HFFc6 (cell line): ENCODE measurements around the gene CTDSP2. TPM values are rescaled to one million over a fixed set of nuclear protein-coding genes. Genes with fewer than 3 reads are reported as not detected.

Experiments used
- DNase-seq: peaks from one replicate; pipeline ENCODE4 v3.0.0-alpha.2; 2018
- H3K27ac Mint-ChIP-seq: 2 replicates; pipeline ENCODE4 v1.8.0; 2020; ENCODE audit warnings: mild to moderate bottlenecking, mixed read lengths
- H3K27me3 Mint-ChIP-seq: 2 replicates; pipeline ENCODE4 v1.8.0; 2021; ENCODE audit warnings: mild to moderate bottlenecking, moderate library complexity, mixed read lengths; ENCODE audit not compliant: insufficient read depth
- H3K36me3 Mint-ChIP-seq: 2 replicates; pipeline ENCODE4 v1.8.0; 2021; ENCODE audit warnings: low read depth, mixed read lengths
- H3K4me1 Mint-ChIP-seq: 2 replicates; pipeline ENCODE4 v1.8.0; 2020; ENCODE audit warnings: low read depth, mixed read lengths
- H3K4me3 Mint-ChIP-seq: 2 replicates; pipeline ENCODE4 v1.8.0; 2020; ENCODE audit warnings: mild to moderate bottlenecking, moderate library complexity, mixed read lengths
- H3K9me3 Mint-ChIP-seq: 2 replicates; pipeline ENCODE4 v1.8.0; 2020; ENCODE audit warnings: mild to moderate bottlenecking, mixed read lengths
- total RNA-seq, 6 experiments: library from RNA; stranded (reverse); fragmentation: NEBNext Ultra II Directional; extraction: Animal tissue kit (Norgen Biotek cat#: 25700); gene quantifications; 2 replicates in 1 of 6; 3 replicates in 5 of 6; pipeline ENCODE4 v1.2.3, GENCODE V29; 2021
- TF ChIP-seq, protein P1 (sequence below): fragments of 200-600 bp; sonication (generic); IDR thresholded peaks from 2 replicates; pipeline ENCODE4 v1.5.0; 2021; ENCODE audit warnings: antibody characterized with exemption, mild to moderate bottlenecking

The CTDSP2 gene
- total RNA-seq, 6 experiments from 2014 or later, result 99.2 to 128 (median 111) TPM

DNA sequence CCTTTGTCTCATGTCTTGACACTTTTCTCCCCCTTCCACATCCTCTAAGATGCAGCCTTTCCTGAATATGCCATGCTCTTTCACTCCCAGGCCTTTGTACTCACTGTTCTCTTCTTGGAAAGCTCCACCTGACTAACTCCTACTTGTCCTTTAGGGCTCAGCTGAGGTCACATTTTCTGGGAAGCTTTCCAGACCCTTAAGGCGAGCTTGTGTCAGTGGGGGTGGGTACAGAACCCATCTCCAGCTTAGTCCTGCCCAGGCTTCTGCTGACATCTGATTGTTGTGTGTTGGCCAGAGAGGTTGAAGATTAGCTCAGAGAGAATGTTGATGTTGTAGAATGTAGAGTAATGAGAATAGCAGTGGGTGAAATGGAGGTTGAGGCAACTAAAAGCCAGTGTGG is 66.8 kb downstream of the CTDSP2 start:
- Mint-ChIP-seq H3K27me3 (peaks cover 2% of the 10 kb centered on the region; the same call in 1 of the 2 replicates), H3K36me3 (peaks cover 26% of the 10 kb centered on the region), H3K4me1 (peaks cover 22% of the 10 kb centered on the region), H3K27ac (peak overlapping the region; percentile 17; the same call in 1 of the 2 replicates), H3K4me3 (no peak overlapping the region), H3K9me3 (no peaks in the 10 kb centered on the region)
- DNase-seq, result peak; percentile 20
- TF ChIP-seq, protein P1, sequence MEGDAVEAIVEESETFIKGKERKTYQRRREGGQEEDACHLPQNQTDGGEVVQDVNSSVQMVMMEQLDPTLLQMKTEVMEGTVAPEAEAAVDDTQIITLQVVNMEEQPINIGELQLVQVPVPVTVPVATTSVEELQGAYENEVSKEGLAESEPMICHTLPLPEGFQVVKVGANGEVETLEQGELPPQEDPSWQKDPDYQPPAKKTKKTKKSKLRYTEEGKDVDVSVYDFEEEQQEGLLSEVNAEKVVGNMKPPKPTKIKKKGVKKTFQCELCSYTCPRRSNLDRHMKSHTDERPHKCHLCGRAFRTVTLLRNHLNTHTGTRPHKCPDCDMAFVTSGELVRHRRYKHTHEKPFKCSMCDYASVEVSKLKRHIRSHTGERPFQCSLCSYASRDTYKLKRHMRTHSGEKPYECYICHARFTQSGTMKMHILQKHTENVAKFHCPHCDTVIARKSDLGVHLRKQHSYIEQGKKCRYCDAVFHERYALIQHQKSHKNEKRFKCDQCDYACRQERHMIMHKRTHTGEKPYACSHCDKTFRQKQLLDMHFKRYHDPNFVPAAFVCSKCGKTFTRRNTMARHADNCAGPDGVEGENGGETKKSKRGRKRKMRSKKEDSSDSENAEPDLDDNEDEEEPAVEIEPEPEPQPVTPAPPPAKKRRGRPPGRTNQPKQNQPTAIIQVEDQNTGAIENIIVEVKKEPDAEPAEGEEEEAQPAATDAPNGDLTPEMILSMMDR, result no peak

DNA sequence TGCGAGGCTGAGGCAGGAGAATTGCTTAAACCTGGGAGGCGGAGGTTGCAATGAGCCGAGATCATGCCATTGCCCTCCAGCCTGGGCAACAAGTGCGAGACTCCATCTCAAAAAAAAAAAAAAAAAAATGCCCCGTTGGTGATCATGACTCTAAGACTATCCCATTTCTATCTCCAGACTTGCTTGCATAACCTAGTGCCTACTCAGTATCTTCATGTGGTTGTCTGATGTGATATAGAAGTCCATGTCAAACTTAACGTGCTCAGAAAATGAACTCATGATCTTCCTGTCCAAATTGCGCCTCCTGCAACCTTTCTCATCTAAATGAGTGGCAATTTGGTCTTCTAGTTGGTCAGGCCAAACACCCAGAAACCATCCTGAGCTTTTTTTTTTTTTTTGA is 68.6 kb downstream of the CTDSP2 start:
- H3K9me3 Mint-ChIP-seq, result no peaks in the 10 kb centered on the region
- H3K4me1 Mint-ChIP-seq, result peaks cover 29% of the 10 kb centered on the region
- DNase-seq, result no peak
- TF ChIP-seq, protein P1, result no peak
- H3K27me3 Mint-ChIP-seq, result peaks cover 3% of the 10 kb centered on the region; the same call in 1 of the 2 replicates
- H3K36me3 Mint-ChIP-seq, result peaks cover 22% of the 10 kb centered on the region
- no peak overlapping the region for H3K4me3 Mint-ChIP-seq
- H3K27ac Mint-ChIP-seq, result no peak overlapping the region

DNA sequence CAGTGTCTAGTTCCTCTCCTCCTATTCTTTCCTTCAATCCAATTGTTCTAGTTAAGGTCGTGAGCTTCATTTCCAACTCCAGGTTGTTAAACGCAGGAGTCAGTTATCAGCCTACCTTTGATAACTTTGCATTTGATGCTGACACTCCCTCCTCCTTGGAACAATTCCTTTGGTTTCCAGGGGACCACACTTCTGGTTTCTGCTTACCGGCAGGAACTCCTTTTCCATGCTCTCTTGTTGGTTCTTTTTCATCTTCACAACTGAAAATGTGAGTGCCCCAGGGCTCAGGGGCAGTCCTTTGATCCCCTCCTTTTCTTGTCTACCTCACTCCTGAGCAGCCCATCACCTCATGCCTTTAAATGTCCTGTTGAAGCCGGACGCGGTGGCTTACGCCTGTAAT is 69.2 kb downstream of the CTDSP2 start:
- TF ChIP-seq, protein P1, result no peak
- Mint-ChIP-seq H3K27me3 (peaks cover 4% of the 10 kb centered on the region; the same call in 1 of the 2 replicates), H3K9me3 (no peaks in the 10 kb centered on the region), H3K36me3 (peaks cover 19% of the 10 kb centered on the region), H3K27ac (no peak overlapping the region), H3K4me3 (no peak overlapping the region), H3K4me1 (peaks cover 29% of the 10 kb centered on the region)
- no peak for DNase-seq

DNA sequence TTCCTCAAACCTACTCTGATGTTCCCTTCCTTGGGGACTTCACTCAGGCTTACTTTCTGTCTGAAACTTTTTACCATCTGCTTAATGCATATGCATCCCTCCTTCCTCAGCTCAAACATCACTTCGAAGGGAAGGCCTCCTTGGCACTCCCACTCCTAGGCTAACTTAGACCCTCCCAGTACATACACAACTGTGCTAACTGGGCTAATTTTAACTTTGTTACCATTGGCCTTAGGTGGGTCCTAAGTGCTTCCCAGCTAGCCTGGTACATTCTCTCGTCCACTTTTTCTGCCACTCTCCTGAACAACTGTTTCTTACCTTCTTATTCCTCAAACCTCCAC is 70.3 kb downstream of the CTDSP2 start:
- TF ChIP-seq, protein P1, result no peak
- H3K4me3 Mint-ChIP-seq, result no peak overlapping the region
- H3K27ac Mint-ChIP-seq, result no peak overlapping the region
- H3K4me1 Mint-ChIP-seq, result peaks cover 29% of the 10 kb centered on the region
- DNase-seq, result no peak
- peaks cover 4% of the 10 kb centered on the region for H3K27me3 Mint-ChIP-seq
- no peaks in the 10 kb centered on the region for H3K9me3 Mint-ChIP-seq
- peaks cover 19% of the 10 kb centered on the region for H3K36me3 Mint-ChIP-seq

DNA sequence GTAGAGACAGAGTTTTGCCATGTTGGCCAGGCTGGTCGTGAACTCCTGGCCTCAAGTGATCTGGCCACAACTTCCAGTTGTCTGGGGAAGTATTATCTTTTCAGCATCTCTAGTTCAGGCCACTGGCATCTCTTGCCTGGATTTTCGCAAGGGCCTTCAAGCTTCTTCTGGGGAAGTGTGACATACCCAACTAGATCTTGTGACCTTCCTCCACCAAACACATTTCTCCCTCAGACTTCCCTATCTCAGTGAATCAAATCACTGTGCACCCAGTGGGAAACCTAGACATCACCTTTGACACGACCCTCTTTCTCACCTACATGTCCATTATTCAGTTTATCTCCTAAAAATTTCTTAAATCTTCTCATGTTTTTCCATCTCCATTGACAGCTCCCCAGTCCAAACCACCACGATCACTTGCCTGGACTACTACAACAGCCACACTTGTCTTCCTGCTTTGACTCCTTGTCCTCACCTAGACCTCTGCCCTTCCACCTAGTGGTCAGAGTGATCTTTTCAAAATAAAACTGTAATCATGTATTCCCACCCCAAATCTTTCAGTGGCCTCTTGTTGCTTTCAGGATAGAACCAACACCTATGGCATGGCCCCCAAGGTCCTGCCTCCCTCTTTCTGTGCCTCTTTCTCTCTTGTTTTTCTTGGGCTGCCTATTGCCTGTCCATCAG is 70.8 kb downstream of the CTDSP2 start:
- H3K27ac Mint-ChIP-seq, result no peak overlapping the region
- peaks cover 34% of the 10 kb centered on the region for H3K4me1 Mint-ChIP-seq
- H3K9me3 Mint-ChIP-seq, result no peaks in the 10 kb centered on the region
- H3K4me3 Mint-ChIP-seq, result no peak overlapping the region
- no peak for DNase-seq
- peaks cover 4% of the 10 kb centered on the region for H3K27me3 Mint-ChIP-seq
- peaks cover 20% of the 10 kb centered on the region for H3K36me3 Mint-ChIP-seq
- TF ChIP-seq, protein P1, result peak; percentile 54
